HEK293 (cell line): Measurements from ENCODE around the gene OLFM3.

Experiments
- CTCF ChIA-PET: fragments of 350-600 bp; formaldehyde crosslinking; extraction: SDS; loops from one replicate; lab custom pipeline; 2021; ENCODE audit warnings: antibody characterized with exemption; lab: Yijun Ruan, JAX
- POLR2A ChIA-PET: fragments of 300-600 bp; formaldehyde crosslinking; extraction: SDS; loops from one replicate; lab custom pipeline; 2020; ENCODE audit warnings: antibody characterized with exemption, inconsistent platforms; lab: Yijun Ruan, JAX
- H3K27ac ChIP-seq: fragments of 200-500 bp; sonication (Bioruptor generic); 2 replicates; pipeline ENCODE4 v1.5.1; 2014; ENCODE audit warnings: low read depth, low read length, control low read depth, inconsistent platforms; ENCODE audit errors: extremely low read depth
- H3K36me3 ChIP-seq, 2 experiments: fragments of 200-500 bp in 1 of 2; sonication (Bioruptor generic) in 1 of 2; 1 replicate in 1 of 2; 2 replicates in 1 of 2; pipeline ENCODE4 v1.5.1; 2014 to 2017; ENCODE audit warnings: inconsistent platforms in 2 of 2, low read length in 2 of 2; ENCODE audit not compliant: control insufficient read depth in 2 of 2, insufficient read depth in 1 of 2
- H3K4me1 ChIP-seq: fragments of 200-500 bp; sonication (Bioruptor generic); 2 replicates; pipeline ENCODE4 v1.5.1; 2014; ENCODE audit warnings: mild to moderate bottlenecking, low read length, inconsistent platforms; ENCODE audit not compliant: control insufficient read depth, insufficient read depth
- H3K4me3 ChIP-seq: 2 replicates; pipeline ENCODE4 v1.5.1; 2011; ENCODE audit warnings: low read depth, mild to moderate bottlenecking, control low read depth, low read length, moderate library complexity
- H3K9me3 ChIP-seq: fragments of 200-500 bp; sonication (Bioruptor generic); 2 replicates; pipeline ENCODE4 v1.5.1; 2014; ENCODE audit warnings: low read depth, low read length, inconsistent platforms; ENCODE audit not compliant: control insufficient read depth, insufficient read depth
- FEZF1 ChIP-seq: fragments of 450-650 bp; formaldehyde crosslinking; IDR thresholded peaks from 2 replicates; pipeline ENCODE4 v1.5.1; 2016; ENCODE audit warnings: missing biosample characterization, missing genetic modification characterization
- KLF1 ChIP-seq: fragments of 450-650 bp; formaldehyde crosslinking; IDR thresholded peaks from 2 replicates; pipeline ENCODE4 v1.5.1; 2016; ENCODE audit warnings: missing biosample characterization, missing genetic modification characterization
- KLF7 ChIP-seq: fragments of 450-650 bp; formaldehyde crosslinking; IDR thresholded peaks from 2 replicates; pipeline ENCODE4 v1.5.1; 2016; ENCODE audit warnings: missing biosample characterization, missing genetic modification characterization, borderline replicate concordance
- KLF8 ChIP-seq: fragments of 450-650 bp; formaldehyde crosslinking; IDR thresholded peaks from 2 replicates; pipeline ENCODE4 v1.5.1; 2016; ENCODE audit warnings: missing biosample characterization, missing genetic modification characterization
- MEIS1 ChIP-seq: sonication (generic); formaldehyde crosslinking; IDR thresholded peaks from 2 replicates; pipeline ENCODE4 v1.8.1; 2022; ENCODE audit warnings: missing genetic modification reagents, mild to moderate bottlenecking, borderline replicate concordance
- PRDM2 ChIP-seq: fragments of 450-650 bp; formaldehyde crosslinking; IDR thresholded peaks from 2 replicates; pipeline ENCODE4 v1.5.1; 2016; ENCODE audit warnings: missing biosample characterization, missing genetic modification characterization, borderline replicate concordance
- ZBTB48 ChIP-seq: fragments of 450-650 bp; formaldehyde crosslinking; IDR thresholded peaks from 2 replicates; pipeline ENCODE4 v1.5.1; 2016; ENCODE audit warnings: missing biosample characterization, missing genetic modification characterization
- ZNF114 ChIP-seq: fragments of 450-650 bp; formaldehyde crosslinking; IDR thresholded peaks from 2 replicates; pipeline ENCODE4 v1.5.0; 2017; ENCODE audit warnings: missing biosample characterization, missing genetic modification characterization
- ZNF121 ChIP-seq: fragments of 450-650 bp; formaldehyde crosslinking; IDR thresholded peaks from 2 replicates; pipeline ENCODE4 v1.5.1; 2016; ENCODE audit warnings: missing biosample characterization, missing genetic modification characterization
- ZNF16 ChIP-seq: fragments of 450-650 bp; formaldehyde crosslinking; IDR thresholded peaks from 2 replicates; pipeline ENCODE4 v1.5.1; 2016; ENCODE audit warnings: low read depth, missing biosample characterization, missing genetic modification characterization
- ZNF223 ChIP-seq: fragments of 450-650 bp; formaldehyde crosslinking; IDR thresholded peaks from 2 replicates; pipeline ENCODE4 v1.5.1; 2016; ENCODE audit warnings: missing biosample characterization, missing genetic modification characterization
- ZNF433 ChIP-seq: fragments of 450-650 bp; formaldehyde crosslinking; IDR thresholded peaks from 2 replicates; pipeline ENCODE4 v1.5.1; 2016; ENCODE audit warnings: missing biosample characterization, missing genetic modification characterization, low read depth
- ZNF514 ChIP-seq: fragments of 450-650 bp; formaldehyde crosslinking; IDR thresholded peaks from 2 replicates; pipeline ENCODE4 v1.5.1; 2016; ENCODE audit warnings: missing biosample characterization, missing genetic modification characterization
- ZNF530 ChIP-seq: fragments of 450-650 bp; formaldehyde crosslinking; IDR thresholded peaks from 2 replicates; pipeline ENCODE4 v1.5.1; 2016; ENCODE audit warnings: low read depth, missing biosample characterization, missing genetic modification characterization
- ZNF600 ChIP-seq: fragments of 450-650 bp; formaldehyde crosslinking; IDR thresholded peaks from 2 replicates; pipeline ENCODE4 v1.5.1; 2016; ENCODE audit warnings: missing biosample characterization, missing genetic modification characterization
- TF ChIP-seq, protein P1 (sequence below): fragments of 450-650 bp; formaldehyde crosslinking; IDR thresholded peaks from 2 replicates; pipeline ENCODE4 v1.5.1; 2016; ENCODE audit warnings: missing biosample characterization, missing genetic modification characterization
- TF ChIP-seq, protein P2 (sequence below): fragments of 450-650 bp; formaldehyde crosslinking; IDR thresholded peaks from 2 replicates; pipeline ENCODE4 v1.5.1; 2017; ENCODE audit warnings: missing biosample characterization, missing genetic modification characterization
- TF ChIP-seq, protein P3 (sequence below): fragments of 450-650 bp; formaldehyde crosslinking; IDR thresholded peaks from 2 replicates; pipeline ENCODE4 v1.5.1; 2016; ENCODE audit warnings: missing biosample characterization, missing genetic modification characterization

The OLFM3 gene

DNA sequence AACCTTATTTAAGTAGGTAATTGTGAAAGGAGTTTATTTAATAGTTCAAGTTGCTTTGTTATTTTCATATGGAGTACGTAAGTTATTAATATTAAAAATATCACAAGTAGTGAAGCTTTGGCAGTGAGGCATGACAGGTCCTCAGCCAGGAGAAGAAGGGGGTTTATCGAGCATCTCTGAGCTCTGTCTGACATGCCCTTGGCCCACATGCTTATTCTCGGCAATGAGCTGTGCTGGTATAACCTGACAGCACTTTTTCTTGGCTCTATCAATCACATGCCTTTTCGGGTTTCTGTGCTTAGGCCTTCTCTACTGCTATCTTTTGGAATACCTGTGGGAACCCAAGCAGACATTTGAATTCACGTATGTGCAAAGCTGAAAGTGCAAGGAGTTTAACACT, 84.8 kb downstream of the OLFM3 start (continued):
- no peak for TF ChIP-seq MEIS1 (CRISPR knock-in tag)
- no peak for TF ChIP-seq ZNF16

GRCh38 chr1:101908980-101909379, 87.7 kb downstream of the OLFM3 start:
- CTCF ChIA-PET = no interaction called here
- no peaks in the 10 kb centered on the region for H3K4me1 ChIP-seq
- POLR2A ChIA-PET = no interaction called here

GRCh38 chr1:101907264-101907663, 89.5 kb downstream of the OLFM3 start:
- POLR2A ChIA-PET = no interaction called here
- CTCF ChIA-PET = no interaction called here
- H3K4me3 ChIP-seq = no peak overlapping the region
- H3K27ac ChIP-seq = no peak overlapping the region
- TF ChIP-seq PRDM2 (tag by site-specific recombination) (no peak), KLF8 (tag by site-specific recombination) (no peak), ZNF223 (tag by site-specific recombination) (no peak), KLF1 (tag by site-specific recombination) (no peak), ZNF114 (tag by site-specific recombination) (no peak), ZNF600 (no peak), ZNF514 (tag by site-specific recombination) (no peak), ZNF530 (tag by site-specific recombination) (no peak), KLF7 (tag by site-specific recombination) (no peak), ZBTB48 (tag by site-specific recombination) (no peak), ZNF433 (tag by site-specific recombination) (no peak)
- no peaks in the 10 kb centered on the region for H3K4me1 ChIP-seq
- H3K9me3 ChIP-seq = no peaks in the 10 kb centered on the region
- H3K36me3 ChIP-seq = no peaks in the 10 kb centered on the region

More at GRCh38 chr1:101908980-101909379, 87.7 kb downstream of the OLFM3 start:
- Histone ChIP-seq H3K27ac (no peak overlapping the region), H3K9me3 (no peaks in the 10 kb centered on the region), H3K4me3 (no peak overlapping the region)
- TF ChIP-seq, protein P1, sequence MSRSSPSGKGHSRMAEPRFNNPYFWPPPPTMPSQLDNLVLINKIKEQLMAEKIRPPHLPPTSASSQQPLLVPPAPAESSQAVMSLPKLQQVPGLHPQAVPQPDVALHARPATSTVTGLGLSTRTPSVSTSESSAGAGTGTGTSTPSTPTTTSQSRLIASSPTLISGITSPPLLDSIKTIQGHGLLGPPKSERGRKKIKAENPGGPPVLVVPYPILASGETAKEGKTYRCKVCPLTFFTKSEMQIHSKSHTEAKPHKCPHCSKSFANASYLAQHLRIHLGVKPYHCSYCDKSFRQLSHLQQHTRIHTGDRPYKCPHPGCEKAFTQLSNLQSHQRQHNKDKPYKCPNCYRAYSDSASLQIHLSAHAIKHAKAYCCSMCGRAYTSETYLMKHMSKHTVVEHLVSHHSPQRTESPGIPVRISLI (tag by site-specific recombination) = no peak
- TF ChIP-seq, all 188 proteins: peak for 0
- no peaks in the 10 kb centered on the region for H3K36me3 ChIP-seq

DNA sequence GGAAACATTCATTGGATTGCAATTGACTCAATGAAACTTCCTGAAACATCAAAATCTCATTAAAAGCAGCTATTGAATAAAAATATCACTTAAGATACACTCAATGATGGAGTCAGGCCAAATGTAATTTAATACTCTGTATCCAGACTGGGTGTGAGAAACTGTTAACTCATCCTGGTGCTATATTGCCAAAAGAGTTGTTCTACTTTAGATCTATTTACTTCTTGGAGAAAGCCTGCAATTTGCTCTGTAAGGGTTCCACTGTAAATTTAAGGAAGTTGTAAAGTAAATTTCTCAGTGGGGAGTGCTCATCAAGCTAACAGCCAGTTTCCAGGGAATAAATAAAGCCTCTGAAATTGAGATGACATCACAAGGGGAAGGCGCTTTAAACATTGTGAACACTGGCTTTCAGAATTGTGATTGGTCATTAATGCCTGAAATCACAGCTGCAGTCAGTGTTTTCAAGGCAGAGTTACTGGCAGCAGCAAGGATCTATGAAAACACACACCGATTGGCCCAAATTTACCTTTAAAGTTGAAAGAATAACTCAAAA, 91.4 kb downstream of the OLFM3 start:
- no peak overlapping the region for H3K4me3 ChIP-seq
- H3K4me1 ChIP-seq = no peaks in the 10 kb centered on the region
- no peak overlapping the region for H3K27ac ChIP-seq

More for the DNA sequence above, 91.4 kb downstream of the OLFM3 start:
- TF ChIP-seq, protein P2, sequence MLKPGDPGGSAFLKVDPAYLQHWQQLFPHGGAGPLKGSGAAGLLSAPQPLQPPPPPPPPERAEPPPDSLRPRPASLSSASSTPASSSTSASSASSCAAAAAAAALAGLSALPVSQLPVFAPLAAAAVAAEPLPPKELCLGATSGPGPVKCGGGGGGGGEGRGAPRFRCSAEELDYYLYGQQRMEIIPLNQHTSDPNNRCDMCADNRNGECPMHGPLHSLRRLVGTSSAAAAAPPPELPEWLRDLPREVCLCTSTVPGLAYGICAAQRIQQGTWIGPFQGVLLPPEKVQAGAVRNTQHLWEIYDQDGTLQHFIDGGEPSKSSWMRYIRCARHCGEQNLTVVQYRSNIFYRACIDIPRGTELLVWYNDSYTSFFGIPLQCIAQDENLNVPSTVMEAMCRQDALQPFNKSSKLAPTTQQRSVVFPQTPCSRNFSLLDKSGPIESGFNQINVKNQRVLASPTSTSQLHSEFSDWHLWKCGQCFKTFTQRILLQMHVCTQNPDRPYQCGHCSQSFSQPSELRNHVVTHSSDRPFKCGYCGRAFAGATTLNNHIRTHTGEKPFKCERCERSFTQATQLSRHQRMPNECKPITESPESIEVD (tag by site-specific recombination) = no peak
- TF ChIP-seq FEZF1 (tag by site-specific recombination) (no peak), ZNF121 (no peak)
- TF ChIP-seq, protein P3, sequence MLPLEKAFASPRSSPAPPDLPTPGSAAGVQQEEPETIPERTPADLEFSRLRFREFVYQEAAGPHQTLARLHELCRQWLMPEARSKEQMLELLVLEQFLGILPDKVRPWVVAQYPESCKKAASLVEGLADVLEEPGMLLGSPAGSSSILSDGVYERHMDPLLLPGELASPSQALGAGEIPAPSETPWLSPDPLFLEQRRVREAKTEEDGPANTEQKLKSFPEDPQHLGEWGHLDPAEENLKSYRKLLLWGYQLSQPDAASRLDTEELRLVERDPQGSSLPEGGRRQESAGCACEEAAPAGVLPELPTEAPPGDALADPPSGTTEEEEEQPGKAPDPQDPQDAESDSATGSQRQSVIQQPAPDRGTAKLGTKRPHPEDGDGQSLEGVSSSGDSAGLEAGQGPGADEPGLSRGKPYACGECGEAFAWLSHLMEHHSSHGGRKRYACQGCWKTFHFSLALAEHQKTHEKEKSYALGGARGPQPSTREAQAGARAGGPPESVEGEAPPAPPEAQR (tag by site-specific recombination) = no peak
- POLR2A ChIA-PET = no interaction called here
- Histone ChIP-seq H3K36me3 (no peaks in the 10 kb centered on the region), H3K9me3 (no peaks in the 10 kb centered on the region)
- CTCF ChIA-PET = interaction anchor here (0.7 kb wide), 1 partner anchor 225 kb away, joined by 3 read pairs; no protein-coding TSS in a partner anchor
